Sigmoid colon (tissue), 4 donors: ENCODE results near the gene OTUD4.

ENCODE experiments used
- POLR2AphosphoS5 ChIP-seq, 4 donors: sonication (generic); formaldehyde crosslinking; IDR thresholded peaks; one replicate each; pipeline ENCODE4 v1.6.1; 2017; ENCODE audit warnings: antibody characterized with exemption in 4 of 4
- TF ChIP-seq, protein P1 (sequence below), 4 experiments: fragments of 450-650 bp in 3 of 4; fragments of 200-600 bp in 1 of 4; IDR thresholded peaks; one replicate each; pipeline ENCODE4 v1.5.1; 2016 to 2019; ENCODE audit warnings: antibody characterized with exemption in 4 of 4, mild to moderate bottlenecking in 3 of 4, moderate library complexity in 2 of 4

DNA sequence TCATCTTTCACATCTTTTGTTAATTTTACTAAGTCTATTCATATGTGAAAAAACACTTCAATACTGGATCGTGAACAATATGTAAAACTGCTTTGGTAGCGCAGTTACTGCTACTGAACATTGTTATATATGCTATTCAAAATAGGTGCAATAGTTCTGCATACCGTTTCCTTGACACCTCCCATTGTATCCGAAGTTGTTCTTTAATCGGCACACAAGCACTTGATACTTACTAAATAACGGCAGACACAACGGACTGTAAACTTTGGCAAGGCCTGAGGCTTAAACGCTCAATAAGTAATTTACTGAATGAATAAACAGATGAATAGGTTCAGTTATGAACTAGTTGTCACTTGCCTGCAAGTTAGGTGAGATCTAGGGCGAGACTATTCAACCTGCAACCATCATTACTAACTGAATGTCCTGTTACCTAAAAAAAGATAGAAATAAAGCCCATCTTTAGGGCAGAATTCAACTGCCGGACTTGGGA, 83.0 kb downstream of the OTUD4 start:
- TF ChIP-seq, protein P1, sequence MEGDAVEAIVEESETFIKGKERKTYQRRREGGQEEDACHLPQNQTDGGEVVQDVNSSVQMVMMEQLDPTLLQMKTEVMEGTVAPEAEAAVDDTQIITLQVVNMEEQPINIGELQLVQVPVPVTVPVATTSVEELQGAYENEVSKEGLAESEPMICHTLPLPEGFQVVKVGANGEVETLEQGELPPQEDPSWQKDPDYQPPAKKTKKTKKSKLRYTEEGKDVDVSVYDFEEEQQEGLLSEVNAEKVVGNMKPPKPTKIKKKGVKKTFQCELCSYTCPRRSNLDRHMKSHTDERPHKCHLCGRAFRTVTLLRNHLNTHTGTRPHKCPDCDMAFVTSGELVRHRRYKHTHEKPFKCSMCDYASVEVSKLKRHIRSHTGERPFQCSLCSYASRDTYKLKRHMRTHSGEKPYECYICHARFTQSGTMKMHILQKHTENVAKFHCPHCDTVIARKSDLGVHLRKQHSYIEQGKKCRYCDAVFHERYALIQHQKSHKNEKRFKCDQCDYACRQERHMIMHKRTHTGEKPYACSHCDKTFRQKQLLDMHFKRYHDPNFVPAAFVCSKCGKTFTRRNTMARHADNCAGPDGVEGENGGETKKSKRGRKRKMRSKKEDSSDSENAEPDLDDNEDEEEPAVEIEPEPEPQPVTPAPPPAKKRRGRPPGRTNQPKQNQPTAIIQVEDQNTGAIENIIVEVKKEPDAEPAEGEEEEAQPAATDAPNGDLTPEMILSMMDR (IDR thresholded peaks at IDR 0.05), result no peak
- TF ChIP-seq POLR2AphosphoS5 (IDR thresholded peaks at IDR 0.05), result no peak
